Cortex of kidney (tissue), 1 donor: ENCODE measurements around the gene AQR.

Experiments used
- DNase-seq: peaks from one replicate; lab custom pipeline; 2025; lab: John Stamatoyannopoulos, UW

The AQR gene

DNA sequence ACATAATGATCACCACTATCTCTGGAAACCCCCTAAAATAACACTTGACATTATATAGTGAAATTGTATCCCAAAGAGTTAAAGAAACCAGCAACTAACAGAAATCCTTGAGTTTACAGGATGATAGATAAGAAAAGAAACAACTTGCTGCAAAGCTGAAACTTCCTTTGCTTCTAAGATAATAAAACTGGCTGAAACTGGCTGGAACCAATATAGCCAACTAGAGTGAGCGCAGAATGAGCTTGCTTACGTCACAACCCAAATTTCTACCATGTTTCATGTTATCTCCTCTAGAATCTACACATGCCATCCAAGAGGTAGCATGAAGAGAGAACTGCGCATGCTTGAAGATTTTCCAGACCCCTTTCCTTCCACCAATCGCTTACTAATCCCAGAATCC is 90.4 kb downstream of the AQR start:
- DNase-seq: no peak

DNA sequence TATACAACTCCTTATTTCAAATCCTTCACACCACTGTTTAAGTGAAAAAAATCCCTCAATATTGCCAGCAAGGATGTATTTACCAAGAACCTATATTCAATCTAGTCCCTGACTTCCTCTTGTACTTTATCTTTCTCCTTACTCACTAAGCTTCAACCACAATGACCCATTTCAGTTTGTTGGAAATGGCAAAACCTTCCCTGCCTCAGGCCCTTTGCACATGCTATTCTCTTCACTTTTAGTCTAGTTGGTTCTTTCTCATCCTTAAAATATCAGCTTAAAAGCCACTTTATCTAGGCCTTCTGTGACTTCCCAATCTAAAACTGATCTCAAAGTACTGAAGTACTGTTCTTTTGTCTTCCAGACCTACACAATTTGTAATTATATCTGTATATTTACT is 92.9 kb downstream of the AQR start:
- no peak for DNase-seq

DNA sequence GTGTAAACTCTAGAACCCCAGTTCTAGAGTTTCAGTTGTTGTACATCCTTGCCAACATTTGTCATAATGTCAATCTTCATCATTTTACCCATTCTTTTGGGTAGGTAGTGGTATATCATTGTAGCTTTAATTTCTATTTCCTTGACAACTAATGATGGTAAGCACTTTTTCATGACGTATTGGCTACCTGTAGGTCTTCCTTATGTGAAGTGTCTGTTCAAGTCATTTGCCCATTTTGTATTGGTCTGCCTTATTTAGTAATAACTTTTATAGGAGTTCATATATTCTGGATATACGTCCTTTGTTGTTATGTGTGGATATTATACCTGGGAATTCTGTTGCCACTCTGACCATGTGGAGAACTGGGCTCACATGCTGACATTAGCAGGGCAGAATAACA is 100.4 kb downstream of the AQR start:
- DNase-seq: no peak

DNA sequence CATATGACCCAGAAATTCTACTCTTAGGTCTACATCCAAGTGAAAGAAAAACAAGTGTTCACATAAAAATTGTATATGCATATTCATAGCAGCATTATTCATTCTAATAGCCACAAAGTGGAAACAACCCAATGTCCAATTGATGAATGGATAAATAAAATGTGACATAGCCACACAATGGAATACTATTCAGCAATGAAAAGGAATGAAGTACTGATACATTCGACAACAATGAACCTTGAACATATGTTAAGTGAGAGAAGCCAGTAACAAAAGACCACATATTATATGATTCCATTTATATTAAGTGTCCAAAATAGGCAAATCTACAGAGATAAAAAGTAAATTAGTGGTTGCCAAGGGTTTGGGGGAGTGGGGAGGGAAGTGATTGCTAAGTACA is 104.0 kb downstream of the AQR start:
- DNase-seq: no peak

DNA sequence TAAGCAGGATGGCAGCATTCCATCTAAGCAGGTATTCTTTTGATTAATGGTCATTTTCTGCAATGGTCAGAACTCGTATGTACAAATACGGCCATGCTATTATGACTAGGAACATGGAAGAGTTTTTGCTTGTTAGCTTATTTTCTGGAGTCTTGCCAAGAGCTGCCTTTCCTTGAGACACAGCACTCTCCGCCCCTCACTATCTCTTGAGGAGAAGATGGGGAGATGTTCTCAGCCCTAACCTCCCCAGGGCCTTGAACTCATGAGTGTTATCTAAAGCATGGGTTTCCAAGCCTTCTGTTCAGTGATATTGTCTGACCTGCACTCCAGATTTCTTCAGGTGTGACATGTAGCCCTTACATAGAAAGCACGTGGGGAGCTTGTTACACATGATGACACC is 108.3 kb downstream of the AQR start:
- DNase-seq: no peak

DNA sequence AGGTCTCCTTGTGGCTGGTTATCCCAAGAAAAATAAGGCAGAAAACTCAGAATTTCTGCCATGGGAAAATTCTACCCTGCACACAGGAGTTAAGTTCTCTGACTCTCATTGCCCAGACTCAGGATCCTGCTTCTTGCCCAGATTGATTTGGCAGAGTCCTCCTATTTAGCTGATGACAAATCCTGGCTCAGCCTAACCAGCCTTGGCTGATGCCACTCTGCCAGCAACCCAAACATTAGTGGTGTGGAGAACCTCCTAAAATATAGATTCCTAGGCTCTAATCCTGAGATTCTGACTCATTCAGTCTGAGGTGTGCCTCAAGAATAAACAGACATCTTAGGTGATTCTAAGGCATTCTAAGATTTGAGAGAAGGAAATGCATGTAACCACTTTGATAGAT is 113.6 kb downstream of the AQR start:
- DNase-seq: no peak

DNA sequence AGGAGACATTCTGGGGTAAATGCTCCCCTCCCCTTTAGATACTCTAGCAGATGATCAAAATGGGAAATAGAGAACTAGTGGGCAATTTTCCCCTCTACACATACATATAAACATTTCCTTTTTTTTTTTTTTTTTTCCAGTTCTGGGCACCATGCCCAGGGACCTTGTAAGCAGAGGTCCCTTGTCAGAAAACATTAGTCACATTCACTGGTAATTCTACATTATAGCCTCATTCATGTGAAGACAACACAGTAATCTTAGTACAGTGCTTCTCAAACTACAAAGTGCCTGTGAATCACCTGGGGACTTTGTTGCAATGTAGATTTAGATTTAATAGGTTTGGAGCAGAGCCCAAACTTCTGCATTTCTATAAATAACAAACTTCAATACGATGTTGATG is 114.1 kb downstream of the AQR start:
- no peak for DNase-seq

DNA sequence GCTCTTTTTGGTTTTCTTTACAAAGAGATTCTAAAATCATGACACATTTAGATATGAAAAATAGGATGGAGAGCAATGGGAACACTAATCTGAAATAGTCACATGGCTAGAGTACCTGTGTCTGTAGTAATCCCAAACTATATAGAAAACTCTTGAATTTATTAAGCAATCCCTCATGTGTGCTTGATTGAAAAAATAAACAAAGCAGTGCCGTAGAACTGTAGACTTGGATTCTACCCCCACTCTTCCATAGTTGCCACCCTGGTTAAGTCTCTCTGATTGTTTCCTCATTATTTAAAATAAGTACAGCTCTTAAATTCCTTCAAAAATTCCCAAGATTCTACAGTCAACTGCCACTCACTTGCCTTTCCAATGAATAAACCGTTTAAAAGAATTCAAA is 115.3 kb downstream of the AQR start:
- DNase-seq: no peak

DNA sequence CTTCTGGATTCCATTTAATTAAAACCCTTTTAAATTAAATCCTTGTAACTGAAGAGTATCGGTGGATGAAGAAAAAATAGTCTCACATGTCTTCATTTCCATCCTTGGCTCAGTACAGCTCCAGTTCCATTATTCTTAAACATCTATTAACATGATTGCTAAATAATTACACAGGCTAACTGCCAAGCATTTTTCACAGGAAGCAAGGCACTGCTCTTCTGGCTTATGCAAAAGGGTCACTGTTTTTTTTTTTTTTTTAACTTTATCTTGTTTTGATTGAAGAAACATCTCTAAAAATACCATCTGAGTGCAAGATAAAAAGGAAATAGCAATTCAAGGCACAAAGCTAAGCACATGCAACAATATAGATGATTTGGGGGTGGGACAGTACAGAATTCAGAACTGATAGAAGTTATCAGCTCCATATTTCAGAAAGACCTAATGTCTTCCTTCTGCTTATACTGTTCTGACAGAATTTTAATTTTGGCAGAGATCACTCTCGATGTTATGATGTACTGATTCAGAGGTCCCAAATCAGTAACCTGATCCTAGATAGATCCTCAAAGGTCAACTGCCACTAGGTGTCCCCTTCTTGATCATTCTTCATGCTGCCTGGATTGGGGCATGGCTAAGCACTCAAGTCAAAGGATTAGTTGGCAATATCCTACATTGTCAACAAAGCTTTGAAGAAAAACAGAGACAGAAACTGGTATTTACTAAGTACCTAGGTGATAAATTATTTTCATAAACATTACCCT is 116.4 kb downstream of the AQR start:
- no peak for DNase-seq

DNA sequence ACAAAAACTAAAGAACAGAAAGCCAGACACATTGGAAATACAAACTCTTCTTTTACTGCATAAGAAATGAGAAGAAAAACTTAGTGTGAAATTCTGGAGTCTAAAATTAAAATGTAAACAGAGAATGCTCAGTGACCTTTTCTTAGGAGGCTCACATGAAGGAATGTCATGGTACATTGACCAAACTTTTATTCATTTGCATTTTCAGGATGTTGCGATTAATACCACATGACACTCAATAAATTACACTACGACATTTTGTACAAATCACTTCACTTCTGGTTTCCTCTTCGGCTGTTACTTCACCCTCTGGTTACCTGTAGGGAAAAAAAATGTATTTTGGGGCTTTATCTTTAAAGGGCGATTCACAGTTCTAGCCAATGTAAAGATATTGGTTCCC is 117.8 kb downstream of the AQR start:
- no peak for DNase-seq

DNA sequence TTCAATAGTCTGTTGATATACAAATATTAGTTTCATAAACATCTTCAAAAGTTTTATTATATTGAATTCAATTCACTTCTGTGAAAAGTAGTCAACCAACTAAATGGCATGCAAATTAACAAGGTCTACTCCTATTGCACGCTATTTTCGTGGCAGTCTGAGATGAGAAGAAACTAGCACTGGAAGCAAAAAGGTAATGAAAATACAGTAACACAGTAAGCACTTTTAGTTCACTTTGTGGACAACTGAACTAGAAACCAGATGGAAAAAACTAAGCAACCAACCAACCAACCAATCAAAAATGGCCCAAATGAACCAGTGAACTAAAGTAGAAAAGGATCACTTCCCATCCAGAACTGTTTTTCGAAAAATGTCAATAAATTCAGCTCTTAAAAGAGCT is 118.5 kb downstream of the AQR start:
- DNase-seq: no peak

DNA sequence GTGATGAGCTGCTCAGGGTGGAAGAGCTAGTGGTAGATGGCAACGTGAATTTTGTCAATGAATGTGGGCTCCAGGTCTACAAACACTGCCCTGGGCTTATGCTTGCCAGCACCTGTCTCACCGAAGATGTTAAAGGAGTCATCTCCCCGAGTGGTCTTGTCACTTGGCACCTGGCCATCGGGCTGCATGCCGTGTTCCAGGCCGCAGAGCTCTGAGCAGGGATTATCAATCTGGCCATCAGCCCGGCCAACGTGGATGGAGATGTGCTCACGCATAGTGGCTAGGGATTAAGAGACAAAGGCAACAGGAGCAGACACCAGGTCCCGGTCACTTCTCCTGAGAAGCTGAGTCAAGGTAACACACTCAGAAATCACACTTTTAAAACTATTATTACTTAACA is 119.4 kb downstream of the AQR start:
- DNase-seq: no peak

DNA sequence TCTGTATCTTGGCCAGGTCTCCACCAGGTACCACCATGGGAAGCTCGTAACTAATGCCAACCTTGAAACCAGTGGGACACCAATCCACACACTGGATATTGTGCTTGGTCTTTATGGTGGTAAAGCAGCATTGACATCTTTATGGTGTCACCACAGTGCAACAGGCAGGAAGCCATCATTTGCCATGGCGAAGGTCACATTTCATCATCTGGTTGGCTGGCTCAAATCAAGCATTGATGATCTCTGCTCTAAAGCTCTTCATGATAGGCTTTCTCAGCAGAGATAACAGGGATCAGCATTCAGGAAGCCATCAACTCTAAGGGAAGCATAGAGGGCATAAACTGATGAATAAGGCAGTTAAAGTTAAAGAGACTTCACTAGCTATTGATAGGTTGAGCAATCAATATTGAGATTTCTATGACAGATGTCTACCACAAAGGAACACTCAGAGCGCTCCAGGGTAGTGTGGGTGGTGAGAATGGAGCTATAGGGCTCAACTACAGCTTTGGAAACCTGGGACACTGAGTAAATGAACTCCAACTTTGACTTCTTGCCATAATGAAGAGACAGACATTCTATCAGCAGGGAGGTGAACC is 120.1 kb downstream of the AQR start:
- no peak for DNase-seq

DNA sequence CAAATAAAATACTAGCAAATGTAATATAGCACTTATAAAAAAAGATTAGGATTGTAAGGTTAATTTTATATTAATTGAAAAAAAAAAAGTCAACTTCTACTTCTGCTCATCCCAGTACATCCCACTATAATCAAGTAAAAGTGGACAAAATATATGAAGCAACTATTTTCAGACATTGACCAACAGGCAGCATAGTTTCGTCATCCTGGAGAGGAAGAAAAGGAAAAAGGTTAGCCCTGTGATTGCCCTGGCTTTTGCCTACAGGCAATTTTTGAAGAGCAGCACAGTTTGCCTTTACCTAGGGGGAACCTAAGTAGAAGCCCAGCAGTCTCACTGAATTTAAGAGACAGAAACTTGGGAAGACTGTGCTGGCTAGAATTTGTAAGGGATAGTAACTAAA is 121.9 kb downstream of the AQR start:
- DNase-seq: no peak

DNA sequence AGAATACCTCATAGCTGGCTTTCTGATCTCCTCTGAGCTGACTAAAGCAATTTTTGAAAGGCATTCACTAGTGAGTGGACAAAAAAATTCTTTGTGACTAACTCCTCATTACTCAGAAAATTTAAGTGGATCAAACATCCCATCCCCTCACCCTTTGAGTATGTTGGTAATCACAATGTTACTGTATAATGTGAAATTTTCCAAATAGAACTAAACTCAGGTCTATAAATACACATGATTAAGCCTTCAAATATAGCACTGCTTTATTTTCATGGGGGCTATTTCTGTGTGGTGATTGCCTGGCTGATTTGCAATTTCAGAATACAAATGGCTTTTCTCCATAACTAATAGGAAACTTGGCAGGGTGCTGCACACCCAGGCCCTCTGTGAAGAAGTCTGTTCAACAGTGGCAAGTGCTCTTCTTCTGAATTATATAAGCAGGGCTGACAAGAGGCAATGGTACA is 128.2 kb downstream of the AQR start:
- no peak for DNase-seq

DNA sequence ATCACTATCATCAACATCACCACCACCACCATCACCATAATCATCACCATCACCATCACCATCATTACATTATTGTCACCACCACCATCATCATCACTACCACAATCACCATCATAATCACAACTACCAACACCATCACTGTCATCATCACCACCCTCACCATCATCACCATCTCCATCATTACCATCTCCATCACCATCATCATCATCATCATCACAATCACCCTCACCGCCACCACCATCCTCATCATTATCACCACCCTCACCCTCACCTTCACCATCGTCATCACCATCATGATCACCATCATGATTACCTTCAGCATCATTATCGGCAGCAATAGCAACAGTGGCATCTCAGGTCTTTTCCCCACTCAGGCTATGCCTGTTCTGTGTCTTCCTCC is 131.3 kb downstream of the AQR start:
- DNase-seq: no peak

DNA sequence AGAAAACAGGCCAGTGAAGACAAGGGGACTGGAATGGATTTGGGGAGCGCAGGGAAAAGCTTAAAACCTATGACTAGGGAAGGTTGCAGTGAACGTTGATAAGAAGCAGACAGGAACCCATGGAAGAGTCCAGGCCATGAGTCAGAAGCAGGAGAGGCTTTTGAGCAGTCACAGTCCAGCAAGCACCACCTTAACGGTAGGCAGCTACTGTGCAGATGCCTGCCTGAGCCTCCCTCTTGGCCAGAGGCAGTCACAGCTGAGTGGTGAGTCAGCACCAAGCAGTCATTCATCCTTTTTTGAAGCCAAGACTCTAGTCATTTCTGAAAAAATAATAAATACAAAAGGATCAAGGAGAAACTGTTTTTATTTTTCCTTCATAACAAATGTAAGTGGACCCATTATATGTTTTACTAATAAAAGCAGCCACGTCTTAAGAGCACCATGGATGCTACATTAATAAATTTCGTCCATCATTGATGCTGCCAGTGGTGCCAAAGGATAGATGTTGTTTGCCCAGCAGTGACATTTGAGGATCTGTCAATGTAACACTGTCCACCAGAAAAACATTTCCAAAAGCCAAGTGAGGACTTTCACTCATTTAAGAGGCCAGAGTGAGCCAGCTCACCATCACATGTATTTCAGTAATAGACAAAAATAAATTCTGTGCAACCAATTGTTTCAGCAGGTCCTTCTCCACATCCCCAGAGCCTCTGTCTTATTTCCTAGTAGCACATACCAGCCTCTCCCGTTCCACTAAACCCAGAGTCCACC is 132.1 kb downstream of the AQR start:
- no peak for DNase-seq

DNA sequence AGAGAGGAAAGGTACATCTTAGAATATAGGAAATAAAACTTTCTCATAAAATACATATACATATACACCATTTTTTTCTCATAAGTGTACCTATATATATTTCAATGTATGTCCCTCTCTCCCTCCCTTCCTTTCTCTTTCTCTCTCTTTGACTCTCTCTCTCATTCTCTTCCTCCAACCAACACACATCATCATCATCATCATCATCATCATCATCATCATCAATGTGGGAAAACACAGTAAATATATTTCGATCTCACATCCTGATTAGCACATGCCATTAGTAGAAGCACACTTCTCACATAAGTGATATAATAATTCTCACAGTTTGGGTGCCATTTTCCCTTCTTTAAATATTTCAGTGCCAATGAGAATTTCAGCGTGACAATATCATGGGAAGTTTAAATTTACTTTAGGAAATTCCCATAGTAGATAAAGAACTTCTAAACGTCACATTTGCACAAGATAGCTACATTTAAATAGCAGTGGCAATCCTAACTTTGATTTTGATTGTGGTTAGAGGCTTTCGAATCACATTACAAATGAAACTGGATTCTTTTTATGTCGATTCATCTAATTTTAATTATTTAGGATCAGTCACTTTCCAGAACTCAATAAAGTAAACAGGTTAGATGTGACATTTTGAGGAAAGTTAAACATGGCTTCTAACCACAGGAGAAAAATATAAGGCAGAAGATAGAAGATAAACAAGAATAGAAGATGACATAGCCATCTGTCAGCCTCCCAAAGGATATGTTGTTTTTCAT is 141.2 kb downstream of the AQR start:
- no peak for DNase-seq

DNA sequence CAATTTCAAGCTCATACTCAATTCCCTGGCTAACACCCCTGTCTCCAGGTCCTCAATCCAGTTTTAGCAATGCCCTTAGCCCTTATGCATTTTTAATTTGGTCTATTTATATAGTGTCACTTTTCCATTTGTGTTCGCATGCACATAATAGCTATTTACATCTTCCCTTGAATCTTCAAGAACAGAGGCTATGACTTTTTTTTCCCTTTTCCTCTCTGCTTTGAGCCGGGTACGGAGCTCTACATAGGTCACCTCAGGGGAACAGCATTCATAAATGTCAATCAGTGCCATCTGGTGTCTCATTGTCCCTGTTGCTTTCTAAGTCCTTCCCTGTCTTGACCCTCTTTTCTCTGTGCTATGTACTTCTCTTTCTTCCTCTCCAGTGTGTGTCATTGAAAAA is 147.7 kb downstream of the AQR start:
- no peak for DNase-seq

DNA sequence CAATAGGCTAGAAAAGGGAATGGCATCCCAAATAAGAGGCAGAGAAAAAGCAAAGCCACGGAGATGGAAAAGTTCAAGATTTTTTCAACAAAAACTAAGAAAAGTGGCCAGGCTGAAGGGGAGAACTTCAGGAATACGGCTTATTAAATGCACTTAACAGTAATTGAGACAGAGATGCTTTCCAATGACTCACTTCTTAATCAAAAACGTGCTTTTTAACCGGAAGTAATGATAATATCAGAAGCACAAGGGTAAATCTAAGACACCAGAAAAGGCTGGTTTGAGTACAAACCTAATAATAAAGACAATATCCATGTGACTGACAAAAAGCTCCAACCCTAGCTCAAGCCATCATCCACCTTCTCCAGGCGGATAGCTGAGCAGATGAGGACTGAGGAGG is 149.4 kb downstream of the AQR start:
- no peak for DNase-seq

DNA sequence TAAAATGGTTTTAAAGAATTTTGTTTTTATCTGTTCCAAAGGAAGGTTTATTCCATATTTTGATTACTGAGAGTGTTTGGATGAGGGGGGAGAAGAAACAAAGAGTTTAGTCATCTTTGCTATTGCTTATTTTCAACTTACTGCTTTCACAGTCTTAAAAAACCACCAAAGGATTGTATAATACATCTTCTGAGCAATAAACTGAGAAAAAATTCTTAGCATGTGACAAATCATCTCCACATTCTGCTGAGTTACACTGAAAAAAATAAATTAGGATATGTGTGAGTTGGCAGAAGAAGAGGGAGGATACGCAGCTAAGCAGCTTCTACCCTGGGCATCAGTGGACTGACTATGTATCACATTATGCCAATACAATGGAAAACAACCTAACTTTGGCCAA is 151.0 kb downstream of the AQR start:
- DNase-seq: no peak

DNA sequence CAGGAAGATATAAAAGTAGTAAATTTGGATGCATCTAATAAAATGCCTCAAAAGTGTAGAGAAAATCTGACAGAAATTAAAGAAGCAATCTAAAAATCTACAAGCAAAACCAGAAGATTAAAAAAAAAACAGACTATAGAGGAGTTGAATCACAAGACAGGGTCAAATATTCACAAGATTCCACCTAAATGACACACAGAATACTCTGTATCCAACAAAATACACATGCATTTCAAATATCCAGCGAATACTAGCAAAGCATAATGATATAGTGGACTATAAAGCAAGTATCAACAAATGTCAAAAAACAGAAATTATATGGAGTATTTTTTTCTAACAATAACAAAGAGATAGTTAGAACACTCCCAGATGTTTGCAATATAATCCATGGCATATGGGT is 153.7 kb downstream of the AQR start:
- no peak for DNase-seq
